ENCODE measurements around the gene STARD13. TPM values are rescaled to one million over a fixed set of nuclear protein-coding genes. Genes with fewer than 3 reads are reported as not detected.

STARD13 gene
- total RNA-seq, 1 experiment from 2014 or later = 9.1 TPM

GRCh38 chr13:33280279-33280905 lies 5.2 kb downstream of the STARD13 start:
- H3K27ac Mint-ChIP-seq (ENCODE audit: unreplicated experiment) = peak overlapping the region; percentile 80
- ChIA-PET CTCF (no interaction called here), POLR2A (no interaction called here)
- DNase-seq = no peak
- H3K9me3 Mint-ChIP-seq (ENCODE audit: unreplicated experiment) = no peaks in the 10 kb centered on the region
- Histone ChIP-seq H3K27me3 (replicated peaks; ENCODE audit: control insufficient read depth, insufficient read depth, low read length) (no peaks in the 10 kb centered on the region), H3K4me1 (peaks cover 8% of the 10 kb centered on the region; the same call in 1 of the 2 replicates), H3K36me3 (ENCODE audit: control insufficient read depth, insufficient read depth, low read length) (no peaks in the 10 kb centered on the region), H3K4me3 (ENCODE audit: low read depth, low read length) (no peak overlapping the region), H3K9me3 (no peaks in the 10 kb centered on the region)
- peaks cover 8% of the 10 kb centered on the region for H3K4me1 Mint-ChIP-seq (ENCODE audit: low read depth, unreplicated experiment)
- no TSS peak for BruUV-seq (replicated peaks)
- peaks cover 10% of the 10 kb centered on the region for H3K36me3 Mint-ChIP-seq (ENCODE audit: insufficient read depth, unreplicated experiment)
- intact Hi-C loops (cut with micrococcal nuclease; ENCODE audit: unreplicated experiment) = no loop called here
- H3K27me3 Mint-ChIP-seq (ENCODE audit: insufficient read depth, unreplicated experiment) = no peaks in the 10 kb centered on the region
- H3K4me3 Mint-ChIP-seq (ENCODE audit: unreplicated experiment) = no peak overlapping the region
- no peak for TF ChIP-seq CTCF (IDR thresholded peaks at IDR 0.05; ENCODE audit: insufficient read depth in 1 of 2, low read depth in 1 of 2, low read length in 1 of 2, severe bottlenecking in 1 of 2, unreplicated experiment in 1 of 2)

GRCh38 chr13:33279414-33280278 lies 5.9 kb downstream of the STARD13 start:
- no peaks in the 10 kb centered on the region; the same call in 1 of the 2 replicates for H3K36me3 ChIP-seq (ENCODE audit: control insufficient read depth, insufficient read depth, low read length)
- intact Hi-C loops (cut with micrococcal nuclease; ENCODE audit: unreplicated experiment) = no loop called here
- no peak for TF ChIP-seq CTCF (IDR thresholded peaks at IDR 0.05; ENCODE audit: insufficient read depth in 1 of 2, low read depth in 1 of 2, low read length in 1 of 2, severe bottlenecking in 1 of 2, unreplicated experiment in 1 of 2)
- H3K9me3 Mint-ChIP-seq (ENCODE audit: unreplicated experiment) = no peaks in the 10 kb centered on the region
- H3K9me3 ChIP-seq = no peaks in the 10 kb centered on the region
- peaks cover 8% of the 10 kb centered on the region for H3K4me1 Mint-ChIP-seq (ENCODE audit: low read depth, unreplicated experiment)
- H3K4me3 ChIP-seq (ENCODE audit: low read depth, low read length) = no peak overlapping the region
- H3K4me1 ChIP-seq = peaks cover 11% of the 10 kb centered on the region
- DNase-seq = peak in 1 of 2 experiments; percentile 46
- H3K4me3 Mint-ChIP-seq (ENCODE audit: unreplicated experiment) = no peak overlapping the region
- no peaks in the 10 kb centered on the region for H3K27me3 Mint-ChIP-seq (ENCODE audit: insufficient read depth, unreplicated experiment)
- CTCF ChIA-PET = no interaction called here
- peaks cover 9% of the 10 kb centered on the region for H3K36me3 Mint-ChIP-seq (ENCODE audit: insufficient read depth, unreplicated experiment)
- POLR2A ChIA-PET = no interaction called here
- no TSS peak for BruUV-seq (replicated peaks)
- H3K27me3 ChIP-seq (replicated peaks; ENCODE audit: control insufficient read depth, insufficient read depth, low read length) = no peaks in the 10 kb centered on the region
- peak overlapping the region; percentile 80 for H3K27ac Mint-ChIP-seq (ENCODE audit: unreplicated experiment)

GRCh38 chr13:33278913-33279312 lies 6.6 kb downstream of the STARD13 start:
- H3K27me3 ChIP-seq (replicated peaks; ENCODE audit: control insufficient read depth, insufficient read depth, low read length) = no peaks in the 10 kb centered on the region
- intact Hi-C loops (cut with micrococcal nuclease; ENCODE audit: unreplicated experiment) = no loop called here
- BruUV-seq (replicated peaks) = no TSS peak
- no peak for DNase-seq
- CTCF ChIA-PET = no interaction called here
- H3K27me3 Mint-ChIP-seq (ENCODE audit: insufficient read depth, unreplicated experiment) = no peaks in the 10 kb centered on the region
- POLR2A ChIA-PET = no interaction called here
- TF ChIP-seq CTCF (IDR thresholded peaks at IDR 0.05; ENCODE audit: insufficient read depth in 1 of 2, low read depth in 1 of 2, low read length in 1 of 2, severe bottlenecking in 1 of 2, unreplicated experiment in 1 of 2) = no peak
- H3K9me3 ChIP-seq = no peaks in the 10 kb centered on the region
- no peak overlapping the region for H3K4me3 ChIP-seq (ENCODE audit: low read depth, low read length)
- H3K4me1 ChIP-seq = peaks cover 18% of the 10 kb centered on the region
- H3K4me1 Mint-ChIP-seq (ENCODE audit: low read depth, unreplicated experiment) = peaks cover 15% of the 10 kb centered on the region
- peaks cover 9% of the 10 kb centered on the region for H3K36me3 Mint-ChIP-seq (ENCODE audit: insufficient read depth, unreplicated experiment)
- no peaks in the 10 kb centered on the region; the same call in none of the 2 replicates for H3K36me3 ChIP-seq (ENCODE audit: control insufficient read depth, insufficient read depth, low read length)
- no peak overlapping the region for H3K4me3 Mint-ChIP-seq (ENCODE audit: unreplicated experiment)
- H3K9me3 Mint-ChIP-seq (ENCODE audit: unreplicated experiment) = no peaks in the 10 kb centered on the region
- H3K27ac Mint-ChIP-seq (ENCODE audit: unreplicated experiment) = no peak overlapping the region

Measured in Caco-2 (cell line).